ENCODE data around the gene NACA2.

NACA2 gene

DNA sequence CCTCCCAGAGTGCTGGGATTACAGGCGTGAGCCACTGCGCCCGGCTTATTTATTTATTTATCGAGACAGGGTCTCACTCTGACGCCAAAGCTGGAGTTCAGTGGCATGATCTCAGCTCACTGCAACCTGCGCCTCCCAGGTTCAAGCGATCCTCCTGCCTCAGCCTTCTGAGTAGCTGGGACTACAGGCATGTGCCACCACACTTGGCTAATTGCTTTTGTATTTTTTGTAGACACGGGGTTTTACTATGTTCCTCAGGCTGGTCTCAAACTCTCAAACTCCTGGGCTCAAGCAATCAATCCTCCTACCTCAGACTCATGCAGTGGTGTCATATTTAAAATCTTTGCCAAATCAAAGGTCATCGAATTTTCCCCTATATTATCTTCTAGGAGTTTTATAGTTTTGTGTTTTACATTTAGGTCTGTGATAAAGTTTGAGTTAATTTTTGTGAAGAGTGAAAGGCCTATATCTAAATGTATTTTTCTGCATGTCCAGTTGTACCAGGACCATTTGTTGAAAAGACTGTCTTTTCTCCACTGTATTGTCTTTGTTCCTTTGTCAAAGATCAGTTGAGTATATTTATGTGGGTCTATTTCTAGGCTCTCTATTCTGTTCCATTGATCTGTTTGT is 47.1 kb downstream of the NACA2 start:
- DNase-seq: no peak

DNA sequence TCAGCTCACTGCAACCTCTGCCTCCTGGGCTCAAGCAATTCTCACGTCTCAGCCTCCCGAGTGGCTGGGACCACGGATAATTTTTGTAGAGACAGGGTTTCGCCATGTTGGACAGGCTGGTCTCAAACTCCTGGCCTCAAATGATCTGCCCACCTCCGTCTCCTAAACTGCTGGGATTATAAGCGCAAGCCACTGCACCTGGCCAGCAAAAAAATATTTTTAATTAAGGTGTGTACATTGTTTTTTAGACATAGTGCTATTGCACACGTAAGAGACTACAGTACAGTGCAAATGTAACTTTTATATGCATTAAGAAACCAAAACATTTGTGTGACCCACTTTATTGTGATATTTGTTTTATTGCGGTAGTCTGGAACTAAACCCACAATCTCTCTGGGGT is 49.0 kb downstream of the NACA2 start:
- DNase-seq: no peak

- no peak for DNase-seq
Measured at GRCh38 chr17:61540874-61541273, 50.1 kb downstream of the NACA2 start.

All from NK-92 treated with Interleukin-12 subunit alpha and Interleukin-12 subunit beta, amount 100 ng/mL, for 24 hours (cell line).